ENCODE data around the gene NOS1. TPM values are rescaled to one million over a fixed set of nuclear protein-coding genes. Genes with fewer than 3 reads are reported as not detected.

Gene NOS1
- total RNA-seq, 1 experiment from 2014 or later: 2.3 TPM

GRCh38 chr12:117363953-117364486 is 2.6 kb upstream of the NOS1 start:
- no peak overlapping the region for H2BK20ac ChIP-seq (ENCODE audit: low read depth, low read length, poor library complexity, severe bottlenecking)
- Mint-ChIP-seq H3K36me3 (ENCODE audit: insufficient read depth in 1 of 3, low read depth in 3 of 3) (no peaks in the 10 kb centered on the region; a peak in 1 of 7 replicates), H3K27ac (no peak overlapping the region), H3K27me3 (ENCODE audit: low read depth) (peaks cover 76% of the 10 kb centered on the region), H3K4me1 (peaks cover 5 to 22% of the 10 kb centered on the region in 2 experiments), H3K4me3 (no peak overlapping the region), H3K9me3 (no peaks in the 10 kb centered on the region; a peak in 2 of 5 replicates)
- no peak overlapping the region for H3K14ac ChIP-seq (ENCODE audit: insufficient read depth, low read length)
- H3K9me3 ChIP-seq (ENCODE audit: control insufficient read depth, low read depth, low read length): no peaks in the 10 kb centered on the region
- no peak overlapping the region for H3T11ph ChIP-seq (ENCODE audit: low read length)
- no peak overlapping the region for H4K5ac ChIP-seq (ENCODE audit: insufficient read length, low read depth, low read length)
- H3K18ac ChIP-seq (ENCODE audit: insufficient read length, low read depth, low read length): no peak overlapping the region
- H2AK5ac ChIP-seq (ENCODE audit: insufficient read length, low read length): no peak overlapping the region
- no peak overlapping the region for H2BK15ac ChIP-seq (ENCODE audit: low read depth, low read length)
- no peak overlapping the region for H4K8ac ChIP-seq (replicated peaks; ENCODE audit: insufficient read length, low read depth, low read length)
- no CpG with 5 or more reads among the region's 4 CpGs for WGBS (ENCODE audit: extremely low coverage, insufficient read length, low lambda C conversion rate)
- H2BK12ac ChIP-seq (ENCODE audit: insufficient read length, low read depth, low read length): no peak overlapping the region
- H3K4ac ChIP-seq (ENCODE audit: low read depth, low read length): no peak overlapping the region
- H3K23me2 ChIP-seq (ENCODE audit: insufficient read length, low read depth, low read length, poor library complexity, severe bottlenecking): peaks cover 6% of the 10 kb centered on the region
- no peak overlapping the region for H4K91ac ChIP-seq (ENCODE audit: insufficient read length, low read depth, low read length)
- DNase-seq: no peak
- H2BK5ac ChIP-seq (ENCODE audit: insufficient read length, low read length): no peak overlapping the region
- no peak overlapping the region for H3K27ac ChIP-seq (ENCODE audit: insufficient read length, low read depth, low read length)
- H2AFZ ChIP-seq (ENCODE audit: low read length): no peak overlapping the region
- H3K9ac ChIP-seq (ENCODE audit: extremely low read depth, insufficient read length, low read length): no peak overlapping the region
- H4K20me1 ChIP-seq (ENCODE audit: control insufficient read depth, insufficient read depth, insufficient read length): no peaks in the 10 kb centered on the region
- no peak overlapping the region for H3K4me2 ChIP-seq (ENCODE audit: insufficient read depth, insufficient read length, low read length)
- no peak overlapping the region for H3K23ac ChIP-seq (ENCODE audit: insufficient read length, low read depth, low read length)
- peak; percentile 51 for TF ChIP-seq CTCF (conservative IDR thresholded peaks at IDR 0.05)
- no peak overlapping the region for H2BK120ac ChIP-seq (ENCODE audit: low read depth, low read length, poor library complexity, severe bottlenecking)
- H3K4me1 ChIP-seq (ENCODE audit: insufficient read depth, low read length): no peaks in the 10 kb centered on the region
- no peaks in the 10 kb centered on the region for H3K79me1 ChIP-seq (ENCODE audit: insufficient read depth, low read depth, low read length, poor library complexity, severe bottlenecking)
- H3K79me2 ChIP-seq (ENCODE audit: insufficient read depth, low read length): no peaks in the 10 kb centered on the region
- peaks cover 24% of the 10 kb centered on the region; the same call in 1 of the 2 replicates for H3K27me3 ChIP-seq (ENCODE audit: insufficient read depth, low read length)
- no peak overlapping the region for H3K56ac ChIP-seq (ENCODE audit: insufficient read length, low read depth, low read length)
